ENCODE data around the gene DOCK3. TPM values are rescaled to one million over a fixed set of nuclear protein-coding genes. Genes with fewer than 3 reads are reported as not detected.
"Not testable (repeated sequence)": the region's sequence is repeated elsewhere in the genome, so short reads cannot be mapped to it uniquely, and the experiment has no call there.

DOCK3 gene
- total RNA-seq, 2 donors from 2014 or later = 7.2 to 9.7 TPM

DNA sequence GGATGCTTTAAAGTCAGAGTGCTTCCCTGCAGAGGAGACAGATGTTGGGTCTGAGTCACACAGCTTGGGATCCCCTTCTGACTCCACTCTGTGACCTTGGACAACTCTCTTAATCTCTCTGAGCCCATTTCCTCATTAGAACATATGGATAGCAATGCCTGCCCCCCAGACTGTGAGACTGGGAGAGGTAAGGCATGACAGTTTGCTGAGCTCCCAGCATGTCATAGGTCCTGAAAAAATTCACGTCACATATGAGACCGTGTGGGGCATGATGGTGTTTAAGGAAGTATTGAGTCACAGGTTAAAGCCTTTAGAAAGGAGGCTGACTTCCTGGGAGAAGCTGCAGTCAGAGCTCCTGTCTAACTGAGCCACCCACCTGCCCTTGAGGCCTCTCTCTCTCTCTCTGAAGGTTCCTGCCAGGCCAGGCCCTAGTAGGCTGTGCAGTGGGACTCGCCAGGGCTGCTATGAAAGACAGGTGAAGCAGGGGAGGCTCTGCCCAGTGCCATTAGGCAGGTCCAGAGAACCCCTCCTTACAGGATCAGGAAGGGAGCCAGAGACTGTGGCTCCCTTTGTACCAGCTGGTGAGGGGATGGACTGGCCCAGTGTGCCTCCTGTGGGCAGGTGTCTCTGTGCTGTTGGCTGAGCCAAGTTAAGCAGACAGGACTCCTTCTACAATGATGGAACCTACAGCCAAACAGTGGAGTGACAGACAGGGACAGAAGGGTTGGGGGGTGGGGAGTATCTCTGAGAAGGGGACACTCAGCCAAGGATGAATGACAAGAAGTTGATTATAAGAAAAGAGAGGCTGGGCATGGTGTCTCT, 19.5 kb upstream of the DOCK3 start:
- no peaks in the 10 kb centered on the region for H3K36me3 Mint-ChIP-seq (ENCODE audit: insufficient read depth in 2 of 2)
- peak overlapping the region; percentile 30 for H3K27ac Mint-ChIP-seq
- H3K9me3 Mint-ChIP-seq = no peaks in the 10 kb centered on the region
- H3K4me1 Mint-ChIP-seq (ENCODE audit: low read depth) = peaks cover 31% of the 10 kb centered on the region
- DNase-seq (peak; percentile 21 to 23), ATAC-seq (replicated peaks in 1 of 2) (peak; percentile 58 to 81)
- peak overlapping the region; percentile 4 to 8 for H3K4me3 Mint-ChIP-seq
- no peaks in the 10 kb centered on the region for H3K27me3 Mint-ChIP-seq (ENCODE audit: low read depth)

DNA sequence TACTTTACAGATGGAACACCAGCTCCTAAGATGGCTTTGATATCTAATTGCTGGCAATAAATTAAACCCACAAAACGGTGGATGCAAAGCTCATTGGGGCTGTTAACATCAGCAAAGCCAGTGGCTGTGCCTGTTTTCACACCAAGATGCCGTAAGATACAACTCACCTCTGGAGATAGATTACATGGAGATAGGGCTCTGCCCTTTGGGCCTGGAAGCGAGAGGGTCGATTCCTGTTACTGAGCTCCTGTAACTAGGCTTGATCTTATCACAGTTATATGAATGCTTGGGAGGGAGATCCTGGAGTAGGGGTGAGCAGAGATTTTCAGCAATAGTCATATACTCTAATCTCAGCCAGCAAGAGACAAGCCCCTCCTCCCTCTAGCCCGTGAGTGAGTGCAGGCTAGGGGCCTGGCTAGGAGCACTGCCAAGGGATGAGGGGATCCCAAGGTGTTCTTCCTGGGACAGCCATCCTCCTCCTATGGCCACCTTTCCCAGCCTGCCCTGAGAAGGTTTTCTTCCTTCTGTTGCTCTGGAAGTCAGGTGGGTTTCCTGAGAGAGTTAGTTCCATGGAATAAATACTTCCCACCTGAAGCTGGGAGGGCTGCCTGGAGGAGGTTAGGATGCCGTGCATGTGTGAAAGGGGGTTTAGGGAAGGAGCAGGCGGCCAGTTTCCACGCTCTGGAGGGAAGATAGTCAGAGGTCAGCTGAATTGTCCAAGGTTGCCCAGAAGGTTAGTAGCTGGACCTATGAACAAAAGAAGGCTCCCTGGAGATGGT, 18.1 kb upstream of the DOCK3 start:
- H3K4me1 Mint-ChIP-seq (ENCODE audit: low read depth) = peaks cover 31% of the 10 kb centered on the region
- H3K27ac Mint-ChIP-seq = no peak overlapping the region
- no peaks in the 10 kb centered on the region for H3K36me3 Mint-ChIP-seq (ENCODE audit: insufficient read depth in 2 of 2)
- H3K4me3 Mint-ChIP-seq = no peak overlapping the region
- no peaks in the 10 kb centered on the region for H3K9me3 Mint-ChIP-seq
- peaks cover 2% of the 10 kb centered on the region for H3K27me3 Mint-ChIP-seq (ENCODE audit: low read depth)
- ATAC-seq (replicated peaks in 1 of 2) (no peak), DNase-seq (no peak)

- Mint-ChIP-seq H3K36me3 (ENCODE audit: insufficient read depth in 2 of 2) (no peaks in the 10 kb centered on the region), H3K9me3 (no peaks in the 10 kb centered on the region), H3K27ac (no peak overlapping the region), H3K4me3 (no peak overlapping the region), H3K27me3 (ENCODE audit: low read depth) (peaks cover 10% of the 10 kb centered on the region), H3K4me1 (ENCODE audit: low read depth) (peaks cover 31% of the 10 kb centered on the region)
- DNase-seq (no peak), ATAC-seq (replicated peaks in 1 of 2) (no peak)
Measured at GRCh38 chr3:50657407-50657806, 17.3 kb upstream of the DOCK3 start.

DNA sequence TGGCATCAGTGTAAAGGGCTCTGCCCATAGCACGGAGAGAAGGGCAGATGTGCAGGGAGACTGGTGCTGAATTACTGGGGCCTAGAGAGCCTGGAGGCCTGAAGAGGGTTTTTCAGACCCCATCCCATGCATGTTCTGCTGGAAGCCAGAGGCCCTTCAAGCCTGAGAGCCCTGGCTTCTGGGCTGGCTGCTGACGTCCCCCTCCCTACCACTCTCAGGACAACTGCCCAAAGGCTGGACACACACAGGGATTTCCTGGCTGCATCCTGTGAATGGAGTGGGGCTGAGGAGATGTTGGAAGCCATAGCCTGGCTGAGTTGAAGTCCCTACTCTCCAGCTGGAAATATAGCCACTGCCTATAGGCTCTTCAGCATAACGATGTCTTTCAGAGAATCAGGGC, 16.9 kb upstream of the DOCK3 start:
- no peak overlapping the region for H3K27ac Mint-ChIP-seq
- peaks cover 10% of the 10 kb centered on the region for H3K27me3 Mint-ChIP-seq (ENCODE audit: low read depth)
- H3K36me3 Mint-ChIP-seq (ENCODE audit: insufficient read depth in 2 of 2) = no peaks in the 10 kb centered on the region

GRCh38 chr3:50658416-50658815, 16.3 kb upstream of the DOCK3 start:
- no peaks in the 10 kb centered on the region for H3K9me3 Mint-ChIP-seq
- H3K4me1 Mint-ChIP-seq (ENCODE audit: low read depth) = peaks cover 24% of the 10 kb centered on the region
- no peaks in the 10 kb centered on the region for H3K36me3 Mint-ChIP-seq (ENCODE audit: insufficient read depth in 2 of 2)
- ATAC-seq (replicated peaks in 1 of 2) (no peak), DNase-seq (no peak)
- no peak overlapping the region for H3K27ac Mint-ChIP-seq
- no peak overlapping the region for H3K4me3 Mint-ChIP-seq
- peaks cover 10% of the 10 kb centered on the region for H3K27me3 Mint-ChIP-seq (ENCODE audit: low read depth)

More for the DNA sequence above, 16.9 kb upstream of the DOCK3 start:
- ATAC-seq (replicated peaks in 1 of 2) (no peak), DNase-seq (no peak)
- Mint-ChIP-seq H3K4me1 (ENCODE audit: low read depth) (peaks cover 30% of the 10 kb centered on the region), H3K9me3 (no peaks in the 10 kb centered on the region), H3K4me3 (no peak overlapping the region)

GRCh38 chr3:50658831-50659230, 15.9 kb upstream of the DOCK3 start:
- Mint-ChIP-seq H3K4me1 (ENCODE audit: low read depth) (peaks cover 20% of the 10 kb centered on the region), H3K27ac (no peak overlapping the region), H3K36me3 (ENCODE audit: insufficient read depth in 2 of 2) (no peaks in the 10 kb centered on the region), H3K4me3 (no peak overlapping the region), H3K27me3 (ENCODE audit: low read depth) (peaks cover 10% of the 10 kb centered on the region), H3K9me3 (no peaks in the 10 kb centered on the region)
- DNase-seq (no peak), ATAC-seq (replicated peaks in 1 of 2) (no peak)

DNA sequence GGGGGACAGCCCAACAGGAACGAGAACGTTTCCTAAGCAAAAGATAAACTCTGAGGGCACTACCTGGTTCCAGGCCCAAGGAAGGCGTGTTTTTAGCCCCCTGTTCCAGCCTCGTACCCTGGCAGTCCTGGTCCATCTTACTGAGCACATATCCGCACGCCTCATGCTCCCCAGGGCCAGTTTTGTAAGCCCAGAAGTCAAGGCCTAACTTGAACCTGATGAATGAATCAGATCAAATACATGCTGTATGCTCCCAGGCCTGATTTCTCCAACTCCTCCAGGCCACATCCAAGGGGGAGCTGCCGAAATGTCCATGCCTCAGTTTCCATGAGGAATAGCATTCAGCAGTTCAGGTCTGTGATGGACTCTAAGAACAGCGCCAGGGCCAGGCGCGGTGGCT, 14.3 kb upstream of the DOCK3 start:
- Mint-ChIP-seq H3K4me1 (ENCODE audit: low read depth) (peaks cover 12% of the 10 kb centered on the region), H3K27me3 (ENCODE audit: low read depth) (peaks cover 10% of the 10 kb centered on the region), H3K9me3 (no peaks in the 10 kb centered on the region), H3K4me3 (no peak overlapping the region), H3K27ac (no peak overlapping the region), H3K36me3 (ENCODE audit: insufficient read depth in 2 of 2) (no peaks in the 10 kb centered on the region)
- ATAC-seq (replicated peaks in 1 of 2) (no peak), DNase-seq (no peak)

DNA sequence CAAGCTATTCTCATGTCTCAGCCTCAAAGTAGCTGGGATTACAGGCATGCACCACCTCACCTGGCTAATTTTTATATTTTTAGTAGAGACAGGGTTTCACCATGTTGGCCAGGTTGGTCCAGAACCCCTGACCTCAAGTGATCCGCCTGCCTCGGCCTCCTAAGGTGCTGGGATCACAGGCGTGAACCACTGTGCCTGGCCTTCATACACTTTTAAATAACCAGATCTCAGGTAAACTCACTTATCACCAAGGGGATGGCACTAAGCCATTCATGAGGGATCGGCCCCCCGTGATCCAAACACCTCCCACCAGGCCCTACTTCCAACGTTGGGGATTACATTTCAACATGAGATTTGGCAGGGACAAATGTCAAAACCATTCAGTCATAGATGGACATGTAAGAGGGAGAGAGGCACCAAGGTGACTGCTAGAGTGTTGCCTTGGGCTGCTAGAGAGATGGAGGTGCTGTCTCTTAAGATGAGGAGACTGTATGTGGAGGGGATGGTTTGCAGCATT, 13.3 kb upstream of the DOCK3 start:
- DNase-seq (no peak), ATAC-seq (replicated peaks in 1 of 2) (no peak)
- Mint-ChIP-seq H3K4me3 (no peak overlapping the region), H3K27ac (no peak overlapping the region), H3K36me3 (ENCODE audit: insufficient read depth in 2 of 2) (no peaks in the 10 kb centered on the region), H3K4me1 (ENCODE audit: low read depth) (peaks cover 12% of the 10 kb centered on the region), H3K27me3 (ENCODE audit: low read depth) (peaks cover 10% of the 10 kb centered on the region), H3K9me3 (no peaks in the 10 kb centered on the region)

GRCh38 chr3:50662408-50662807, 12.3 kb upstream of the DOCK3 start:
- no peak for ATAC-seq (replicated peaks in 1 of 2)
- Mint-ChIP-seq H3K27me3 (ENCODE audit: low read depth) (peaks cover 10% of the 10 kb centered on the region), H3K9me3 (no peaks in the 10 kb centered on the region), H3K36me3 (ENCODE audit: insufficient read depth in 2 of 2) (no peaks in the 10 kb centered on the region), H3K4me1 (ENCODE audit: low read depth) (peaks cover 22% of the 10 kb centered on the region), H3K4me3 (no peak overlapping the region), H3K27ac (peak overlapping the region; percentile 20)
- no peak for DNase-seq

GRCh38 chr3:50665081-50665840, 9.5 kb upstream of the DOCK3 start:
- Mint-ChIP-seq H3K27me3 (ENCODE audit: low read depth) (peaks cover 10% of the 10 kb centered on the region), H3K4me1 (ENCODE audit: low read depth) (peaks cover 22% of the 10 kb centered on the region), H3K9me3 (no peaks in the 10 kb centered on the region), H3K4me3 (peak overlapping the region; percentile 14 to 15), H3K27ac (peak overlapping the region; percentile 12), H3K36me3 (ENCODE audit: insufficient read depth in 2 of 2) (no peaks in the 10 kb centered on the region)
- ATAC-seq (replicated peaks in 1 of 2) (peak; percentile 48 to 78), DNase-seq (peak; percentile 27 to 36)

DNA sequence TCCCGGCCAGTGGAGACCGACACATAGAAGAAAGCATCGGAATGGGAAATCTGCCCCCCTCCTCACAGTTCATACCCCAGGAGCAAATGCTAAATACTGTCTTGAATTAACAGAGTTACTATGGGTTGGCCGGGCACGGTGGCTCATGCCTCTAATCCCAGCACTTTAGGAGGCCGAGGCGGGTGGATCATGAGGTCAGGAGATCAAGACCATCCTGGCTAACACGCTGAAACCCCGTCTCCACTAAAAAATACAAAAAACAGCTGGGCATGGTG, 8.9 kb upstream of the DOCK3 start:
- not testable (repeated sequence) for DNase-seq; ATAC-seq (replicated peaks in 1 of 2); H3K9me3 Mint-ChIP-seq; H3K36me3 Mint-ChIP-seq (ENCODE audit: insufficient read depth in 2 of 2); H3K27ac Mint-ChIP-seq; H3K4me3 Mint-ChIP-seq
- Mint-ChIP-seq H3K4me1 (ENCODE audit: low read depth) (peaks cover 22% of the 10 kb centered on the region), H3K27me3 (ENCODE audit: low read depth) (peaks cover 14% of the 10 kb centered on the region)

GRCh38 chr3:50666837-50667236, 7.9 kb upstream of the DOCK3 start:
- no peak overlapping the region for H3K27ac Mint-ChIP-seq
- peaks cover 22% of the 10 kb centered on the region for H3K4me1 Mint-ChIP-seq (ENCODE audit: low read depth)
- no peaks in the 10 kb centered on the region for H3K36me3 Mint-ChIP-seq (ENCODE audit: insufficient read depth in 2 of 2)
- DNase-seq = no peak
- peak in 1 of 2 donors; percentile 12 for ATAC-seq (replicated peaks in 1 of 2)
- H3K4me3 Mint-ChIP-seq = no peak overlapping the region
- no peaks in the 10 kb centered on the region for H3K9me3 Mint-ChIP-seq
- peaks cover 17% of the 10 kb centered on the region for H3K27me3 Mint-ChIP-seq (ENCODE audit: low read depth)

DNA sequence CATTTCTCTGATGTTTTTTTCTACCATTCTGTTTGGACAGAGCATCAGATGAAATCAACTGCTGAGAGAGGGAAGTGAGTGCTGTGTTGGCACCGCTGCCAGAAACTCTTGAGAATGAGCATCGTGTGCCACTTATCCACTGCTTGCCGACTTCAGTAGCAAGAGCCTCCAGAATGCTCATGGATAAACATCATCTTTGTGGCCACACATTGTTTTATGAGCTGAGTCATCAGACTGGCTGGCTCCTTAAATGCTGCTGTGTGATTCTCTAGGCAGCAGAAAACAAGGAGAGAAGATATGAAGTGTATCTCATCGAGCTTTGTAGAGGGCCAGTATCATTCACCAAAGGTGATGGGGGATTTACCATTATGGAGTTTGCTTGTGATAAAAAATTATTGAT, 3.4 kb upstream of the DOCK3 start:
- Mint-ChIP-seq H3K4me3 (no peak overlapping the region), H3K36me3 (ENCODE audit: insufficient read depth in 2 of 2) (peaks cover 0 to 3% of the 10 kb centered on the region in 2 donors), H3K4me1 (ENCODE audit: low read depth) (peaks cover 25% of the 10 kb centered on the region), H3K27ac (no peak overlapping the region), H3K27me3 (ENCODE audit: low read depth) (peaks cover 38% of the 10 kb centered on the region), H3K9me3 (no peaks in the 10 kb centered on the region)
- DNase-seq (no peak), ATAC-seq (replicated peaks in 1 of 2) (no peak)

Data from activated T-cell treated with anti-CD3 and anti-CD28 coated beads, Interleukin-2, amount 50 U/mL, for 72 hours (primary cell).